ENCODE results near the gene UROC1. TPM values are rescaled to one million over a fixed set of nuclear protein-coding genes. Genes with fewer than 3 reads are reported as not detected.

The UROC1 gene
- total and polyA plus RNA-seq, 8 donors: 0.08 to 0.24 (median 0.13) TPM; not detected in 3

GRCh38 chr3:126461450-126462070 is 56.0 kb downstream of the UROC1 start:
- peaks cover 6 to 29% of the 10 kb centered on the region in 2 donors for H3K4me1 ChIP-seq
- H3K4me3 ChIP-seq: no peak overlapping the region
- H3K36me3 ChIP-seq: peaks cover 5 to 100% of the 10 kb centered on the region in 2 donors
- no peak overlapping the region for H3K27ac ChIP-seq
- no peak for TF ChIP-seq CTCF (IDR thresholded peaks at IDR 0.05)
- no peaks in the 10 kb centered on the region for H3K27me3 ChIP-seq
- intact Hi-C loops (cut with DNase I): no loop called here
- H3K9me3 ChIP-seq: no peaks in the 10 kb centered on the region
- no peak for DNase-seq
- ATAC-seq: no peak

GRCh38 chr3:126460381-126460780 is 57.2 kb downstream of the UROC1 start:
- Histone ChIP-seq H3K9me3 (no peaks in the 10 kb centered on the region), H3K4me3 (no peak overlapping the region), H3K36me3 (peaks cover 5 to 100% of the 10 kb centered on the region in 2 donors), H3K27me3 (no peaks in the 10 kb centered on the region), H3K27ac (no peak overlapping the region), H3K4me1 (peaks cover 0 to 24% of the 10 kb centered on the region in 2 donors)
- DNase-seq: no peak
- no peak for TF ChIP-seq CTCF (IDR thresholded peaks at IDR 0.05)
- intact Hi-C loops (cut with DNase I): no loop called here
- ATAC-seq: no peak

- ATAC-seq: no peak
- intact Hi-C loops (cut with DNase I): no loop called here
- no peak for TF ChIP-seq CTCF (IDR thresholded peaks at IDR 0.05)
- Histone ChIP-seq H3K4me3 (no peak overlapping the region), H3K27me3 (no peaks in the 10 kb centered on the region), H3K36me3 (peaks cover 5 to 100% of the 10 kb centered on the region in 2 donors), H3K9me3 (no peaks in the 10 kb centered on the region), H3K27ac (no peak overlapping the region), H3K4me1 (peaks cover 0 to 17% of the 10 kb centered on the region in 2 donors)
- no peak for DNase-seq
Observed at GRCh38 chr3:126459763-126460127, 57.8 kb downstream of the UROC1 start.

DNA sequence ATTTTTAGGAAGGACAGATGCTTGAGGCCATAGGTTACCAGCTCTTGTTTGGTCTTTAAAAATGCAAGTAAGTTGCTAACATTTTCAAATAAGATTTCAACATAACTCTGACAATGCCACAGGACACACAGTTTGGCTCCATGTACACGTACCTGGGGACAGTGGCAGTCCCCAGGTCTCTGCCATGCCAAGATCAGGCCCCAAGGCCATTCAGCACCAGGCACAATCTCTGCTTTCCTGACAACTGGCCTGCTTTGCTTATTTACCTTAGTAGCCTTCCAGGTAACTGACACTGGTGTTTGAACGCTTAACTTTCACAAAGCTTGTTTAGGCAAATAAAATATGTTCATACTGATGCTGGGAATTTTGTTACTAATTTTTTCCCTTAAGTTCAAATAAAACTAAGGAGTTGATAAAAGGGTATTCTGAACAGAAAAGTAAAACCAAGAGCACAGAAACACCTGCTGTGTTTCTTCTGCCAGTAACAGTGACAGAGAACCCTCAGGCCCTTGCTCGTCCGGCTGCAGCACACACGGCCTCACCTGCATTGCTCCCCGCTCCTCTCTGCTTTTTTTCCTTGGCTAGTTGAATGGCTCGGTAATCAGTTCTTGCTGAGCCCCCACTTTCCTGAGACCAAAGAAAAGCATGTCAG is 58.3 kb downstream of the UROC1 start:
- no peak for TF ChIP-seq CTCF (IDR thresholded peaks at IDR 0.05)
- Histone ChIP-seq H3K27ac (no peak overlapping the region), H3K4me3 (no peak overlapping the region), H3K9me3 (no peaks in the 10 kb centered on the region), H3K27me3 (no peaks in the 10 kb centered on the region), H3K36me3 (peaks cover 5 to 100% of the 10 kb centered on the region in 2 donors), H3K4me1 (peaks cover 0 to 12% of the 10 kb centered on the region in 2 donors)
- DNase-seq (no peak), ATAC-seq (no peak)
- intact Hi-C loops (cut with DNase I): no loop called here

DNA sequence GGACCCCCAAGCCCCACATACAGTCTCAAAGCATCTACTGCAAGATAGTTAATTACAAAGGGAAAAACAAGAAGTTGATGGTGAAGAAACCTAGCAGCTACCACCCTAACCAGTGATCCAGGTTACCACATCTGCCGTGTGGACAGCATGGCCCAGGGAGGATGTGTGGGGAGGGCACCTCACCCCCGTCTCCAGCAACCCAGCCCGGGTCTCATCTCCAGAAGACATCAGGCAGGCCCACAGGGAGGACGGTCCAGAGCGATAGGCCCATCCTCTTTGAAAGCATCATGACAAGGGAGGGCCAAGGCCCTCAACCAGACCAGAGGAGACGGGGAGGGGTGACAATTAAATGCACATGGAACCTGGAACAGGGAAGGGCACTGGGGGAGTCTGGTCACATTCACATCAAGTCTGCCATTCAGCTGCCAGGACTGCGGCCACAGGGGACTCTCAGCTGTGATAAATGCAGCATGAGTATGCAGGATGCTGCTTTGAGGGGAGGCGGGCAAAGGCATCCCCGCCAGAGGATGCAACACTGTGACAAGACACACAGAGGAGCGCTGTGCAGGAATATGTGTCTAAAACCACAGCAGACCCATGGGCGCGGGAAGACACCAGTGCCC is 60.7 kb downstream of the UROC1 start:
- H3K27ac ChIP-seq: peak overlapping the region in 1 of 2 donors; percentile 23
- no peak for TF ChIP-seq CTCF (IDR thresholded peaks at IDR 0.05)
- no peaks in the 10 kb centered on the region for H3K9me3 ChIP-seq
- ATAC-seq: no peak
- peaks cover 0 to 11% of the 10 kb centered on the region in 2 donors for H3K4me1 ChIP-seq
- intact Hi-C loops (cut with DNase I): no loop called here
- no peak for DNase-seq
- H3K27me3 ChIP-seq: no peaks in the 10 kb centered on the region
- H3K4me3 ChIP-seq: no peak overlapping the region
- H3K36me3 ChIP-seq: peaks cover 3 to 97% of the 10 kb centered on the region in 2 donors
